Medulla oblongata (tissue), 1 donor: ENCODE data around the gene FAM20A.

Experiments
- DNase-seq: peaks from one replicate; pipeline ENCODE4 v3.0.0-alpha.2; 2015; ENCODE audit errors: extremely low spot score

FAM20A gene

GRCh38 chr17:68610554-68610953, 9.4 kb upstream of the FAM20A start:
- DNase-seq, result no peak

GRCh38 chr17:68608515-68609130, 7.5 kb upstream of the FAM20A start:
- DNase-seq, result no peak

GRCh38 chr17:68606451-68607307, 5.5 kb upstream of the FAM20A start:
- DNase-seq, result no peak

- DNase-seq, result no peak
Observed at GRCh38 chr17:68605914-68606313, 4.7 kb upstream of the FAM20A start.

- no peak for DNase-seq
Observed at GRCh38 chr17:68603656-68604055, 2.5 kb upstream of the FAM20A start.

GRCh38 chr17:68603027-68603426, 1.9 kb upstream of the FAM20A start:
- DNase-seq, result no peak

- DNase-seq, result no peak
Observed at GRCh38 chr17:68602289-68602688, 1.1 kb upstream of the FAM20A start.

GRCh38 chr17:68601565-68602288, 560 bp upstream of the FAM20A start:
- DNase-seq, result no peak

- DNase-seq, result no peak
Observed at GRCh38 chr17:68600067-68600930, 868 bp downstream of the FAM20A start.

GRCh38 chr17:68599552-68600066, 1.6 kb downstream of the FAM20A start:
- no peak for DNase-seq

- DNase-seq, result no peak
Observed at GRCh38 chr17:68599091-68599490, 2.1 kb downstream of the FAM20A start.

GRCh38 chr17:68598545-68598961, 2.6 kb downstream of the FAM20A start:
- no peak for DNase-seq

GRCh38 chr17:68598074-68598473, 3.1 kb downstream of the FAM20A start:
- no peak for DNase-seq

- no peak for DNase-seq
Observed at GRCh38 chr17:68596411-68596945, 4.7 kb downstream of the FAM20A start.

GRCh38 chr17:68595986-68596385, 5.2 kb downstream of the FAM20A start:
- no peak for DNase-seq

GRCh38 chr17:68595496-68595895, 5.7 kb downstream of the FAM20A start:
- DNase-seq, result no peak

GRCh38 chr17:68594552-68594951, 6.6 kb downstream of the FAM20A start:
- no peak for DNase-seq

- no peak for DNase-seq
Observed at GRCh38 chr17:68592682-68593641, 8.2 kb downstream of the FAM20A start.

- no peak for DNase-seq
Observed at GRCh38 chr17:68592009-68592408, 9.2 kb downstream of the FAM20A start.

- no peak for DNase-seq
Observed at GRCh38 chr17:68591583-68591982, 9.6 kb downstream of the FAM20A start.
